Bronchial epithelial cell (primary cell): ENCODE measurements around the gene POU2AF2. TPM values are rescaled to one million over a fixed set of nuclear protein-coding genes. Genes with fewer than 3 reads are reported as not detected.

ENCODE experiments used
- DNase-seq: peaks from one replicate; pipeline ENCODE4 v3.0.0-alpha.2; 2010; ENCODE audit warnings: low read depth
- FAIRE-seq: peaks from 2 replicates; lab custom pipeline; 2011; peaks lifted over from hg19 to GRCh38; lab: Jason Lieb, UNC
- H3K27me3 ChIP-seq: 2 replicates; pipeline ENCODE4 v1.5.1; 2011; ENCODE audit warnings: low read length; ENCODE audit not compliant: control insufficient read depth, insufficient read depth
- H3K36me3 ChIP-seq: 2 replicates; pipeline ENCODE4 v1.5.1; 2011; ENCODE audit warnings: low read length; ENCODE audit not compliant: control insufficient read depth, insufficient read depth
- H3K4me3 ChIP-seq: 2 replicates; pipeline ENCODE4 v1.5.1; 2011; ENCODE audit warnings: mild to moderate bottlenecking, low read depth, low read length, control low read depth
- total RNA-seq: library from RNA; depleted of rRNA; stranded (reverse); fragments of >200 nt; gene quantifications from 2 replicates; pipeline ENCODE4 v1.2.1, GENCODE V29; 2014
- TF ChIP-seq, protein P1 (sequence below): IDR thresholded peaks from 2 replicates; pipeline ENCODE4 v1.5.1; 2011; ENCODE audit warnings: mild to moderate bottlenecking, moderate library complexity, low read length, control low read depth, inconsistent platforms; ENCODE audit not compliant: insufficient read depth, severe bottlenecking

Gene POU2AF2
- total RNA-seq, 1 donor from 2014 or later: not detected

- Histone ChIP-seq H3K27me3 (peaks cover 4% of the 10 kb centered on the region), H3K4me3 (no peak overlapping the region), H3K36me3 (no peaks in the 10 kb centered on the region)
- FAIRE-seq (no peak), DNase-seq (no peak)
- TF ChIP-seq, protein P1, sequence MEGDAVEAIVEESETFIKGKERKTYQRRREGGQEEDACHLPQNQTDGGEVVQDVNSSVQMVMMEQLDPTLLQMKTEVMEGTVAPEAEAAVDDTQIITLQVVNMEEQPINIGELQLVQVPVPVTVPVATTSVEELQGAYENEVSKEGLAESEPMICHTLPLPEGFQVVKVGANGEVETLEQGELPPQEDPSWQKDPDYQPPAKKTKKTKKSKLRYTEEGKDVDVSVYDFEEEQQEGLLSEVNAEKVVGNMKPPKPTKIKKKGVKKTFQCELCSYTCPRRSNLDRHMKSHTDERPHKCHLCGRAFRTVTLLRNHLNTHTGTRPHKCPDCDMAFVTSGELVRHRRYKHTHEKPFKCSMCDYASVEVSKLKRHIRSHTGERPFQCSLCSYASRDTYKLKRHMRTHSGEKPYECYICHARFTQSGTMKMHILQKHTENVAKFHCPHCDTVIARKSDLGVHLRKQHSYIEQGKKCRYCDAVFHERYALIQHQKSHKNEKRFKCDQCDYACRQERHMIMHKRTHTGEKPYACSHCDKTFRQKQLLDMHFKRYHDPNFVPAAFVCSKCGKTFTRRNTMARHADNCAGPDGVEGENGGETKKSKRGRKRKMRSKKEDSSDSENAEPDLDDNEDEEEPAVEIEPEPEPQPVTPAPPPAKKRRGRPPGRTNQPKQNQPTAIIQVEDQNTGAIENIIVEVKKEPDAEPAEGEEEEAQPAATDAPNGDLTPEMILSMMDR: no peak
Observed at GRCh38 chr11:111307472-111308108, 62.1 kb downstream of the POU2AF2 start.

- peaks cover 4% of the 10 kb centered on the region for H3K27me3 ChIP-seq
- TF ChIP-seq, protein P1: no peak
- FAIRE-seq (no peak), DNase-seq (no peak)
- no peaks in the 10 kb centered on the region for H3K36me3 ChIP-seq
- no peak overlapping the region for H3K4me3 ChIP-seq
Observed at GRCh38 chr11:111308140-111308539, 62.6 kb downstream of the POU2AF2 start.

DNA sequence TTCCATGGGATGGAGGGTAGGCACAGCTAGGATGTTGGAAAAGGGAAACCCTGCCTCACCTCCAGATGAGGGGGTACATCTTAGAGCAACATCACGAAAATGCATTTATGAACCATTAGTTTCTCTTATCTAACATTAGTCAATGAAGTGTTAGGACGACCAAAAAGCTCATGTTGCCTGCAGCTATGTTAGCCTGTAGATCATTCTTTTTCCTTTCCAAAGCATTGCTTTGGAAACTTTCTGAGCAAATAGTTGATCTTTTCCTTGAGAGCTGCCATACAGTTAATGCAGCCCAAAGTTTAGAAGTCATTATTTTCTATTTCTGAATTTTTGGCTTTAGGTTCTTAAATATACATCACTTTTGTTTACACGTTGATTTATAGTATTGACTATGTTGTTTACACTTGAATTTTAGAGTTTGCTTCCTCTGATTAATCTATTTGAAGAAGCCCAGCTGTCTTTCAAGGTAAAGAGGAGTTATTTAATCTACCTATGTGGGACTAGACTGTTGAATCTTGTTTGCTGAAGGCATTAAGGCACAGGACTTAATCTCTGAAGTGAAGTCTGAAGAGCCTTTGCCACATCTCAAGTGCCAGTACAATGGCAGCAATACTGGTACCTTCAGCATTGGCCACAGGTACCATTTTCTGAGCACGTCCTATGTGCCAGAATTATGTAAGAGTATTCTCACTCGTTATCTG lies 63.8 kb downstream of the POU2AF2 start:
- no peak for FAIRE-seq
- TF ChIP-seq, protein P1: no peak

GRCh38 chr11:111310088-111310487 lies 64.6 kb downstream of the POU2AF2 start:
- TF ChIP-seq, protein P1: no peak
- Histone ChIP-seq H3K27me3 (no peaks in the 10 kb centered on the region), H3K36me3 (no peaks in the 10 kb centered on the region), H3K4me3 (no peak overlapping the region)
- DNase-seq (peak; percentile 80), FAIRE-seq (peak; percentile 84)

More for the DNA sequence above, 63.8 kb downstream of the POU2AF2 start:
- Histone ChIP-seq H3K36me3 (no peaks in the 10 kb centered on the region), H3K27me3 (peaks cover 4% of the 10 kb centered on the region), H3K4me3 (no peak overlapping the region)
- DNase-seq: no peak

DNA sequence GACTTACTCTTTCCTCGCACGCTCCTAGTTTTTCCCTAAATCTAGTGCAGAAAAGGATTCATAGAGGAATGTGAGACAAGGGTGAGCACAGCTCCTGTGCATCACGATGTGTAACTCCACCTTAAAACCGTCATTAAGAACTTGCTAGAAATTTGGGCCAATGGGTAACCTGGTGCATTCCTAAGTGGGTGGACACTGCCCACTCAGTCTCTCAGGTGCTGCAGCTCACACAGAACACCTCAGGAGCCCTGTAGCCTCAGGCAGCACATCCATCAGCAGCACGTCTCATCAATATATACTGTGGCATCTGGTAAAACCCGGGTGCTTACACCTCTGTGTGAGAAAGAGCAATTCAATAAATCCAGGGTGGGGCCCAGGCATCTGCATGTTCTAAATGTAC lies 65.2 kb downstream of the POU2AF2 start:
- DNase-seq (no peak), FAIRE-seq (no peak)
- H3K4me3 ChIP-seq: no peak overlapping the region
- no peaks in the 10 kb centered on the region for H3K36me3 ChIP-seq
- TF ChIP-seq, protein P1: no peak
- H3K27me3 ChIP-seq: no peaks in the 10 kb centered on the region
